C4-2B (cell line): ENCODE results near the gene LITAF.

ENCODE experiments used
- ZFX ChIP-seq: fragments of 450-650 bp; IDR thresholded peaks from 2 replicates; pipeline ENCODE4 v1.6.1; 2017
- TF ChIP-seq, protein P1 (sequence below): fragments of 450-650 bp; conservative IDR thresholded peaks from 2 replicates; pipeline ENCODE4 v1.5.1; 2017; ENCODE audit warnings: mild to moderate bottlenecking

GRCh38 chr16:11550791-11551498 lies 35.8 kb downstream of the LITAF start:
- TF ChIP-seq, protein P1, sequence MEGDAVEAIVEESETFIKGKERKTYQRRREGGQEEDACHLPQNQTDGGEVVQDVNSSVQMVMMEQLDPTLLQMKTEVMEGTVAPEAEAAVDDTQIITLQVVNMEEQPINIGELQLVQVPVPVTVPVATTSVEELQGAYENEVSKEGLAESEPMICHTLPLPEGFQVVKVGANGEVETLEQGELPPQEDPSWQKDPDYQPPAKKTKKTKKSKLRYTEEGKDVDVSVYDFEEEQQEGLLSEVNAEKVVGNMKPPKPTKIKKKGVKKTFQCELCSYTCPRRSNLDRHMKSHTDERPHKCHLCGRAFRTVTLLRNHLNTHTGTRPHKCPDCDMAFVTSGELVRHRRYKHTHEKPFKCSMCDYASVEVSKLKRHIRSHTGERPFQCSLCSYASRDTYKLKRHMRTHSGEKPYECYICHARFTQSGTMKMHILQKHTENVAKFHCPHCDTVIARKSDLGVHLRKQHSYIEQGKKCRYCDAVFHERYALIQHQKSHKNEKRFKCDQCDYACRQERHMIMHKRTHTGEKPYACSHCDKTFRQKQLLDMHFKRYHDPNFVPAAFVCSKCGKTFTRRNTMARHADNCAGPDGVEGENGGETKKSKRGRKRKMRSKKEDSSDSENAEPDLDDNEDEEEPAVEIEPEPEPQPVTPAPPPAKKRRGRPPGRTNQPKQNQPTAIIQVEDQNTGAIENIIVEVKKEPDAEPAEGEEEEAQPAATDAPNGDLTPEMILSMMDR, result no peak
- no peak for TF ChIP-seq ZFX
